NCI-H526 treated with DMSO at 0.1 percent for 48 hours (cell line): Measurements from ENCODE around the gene ADAM21.
"Not testable (repeated sequence)": the region's sequence is repeated elsewhere in the genome, so short reads cannot be mapped to it uniquely, and the experiment has no call there.

Source experiments
- DNase-seq: peaks from one replicate; lab custom pipeline; 2025; lab: John Stamatoyannopoulos, UW

Gene ADAM21

DNA sequence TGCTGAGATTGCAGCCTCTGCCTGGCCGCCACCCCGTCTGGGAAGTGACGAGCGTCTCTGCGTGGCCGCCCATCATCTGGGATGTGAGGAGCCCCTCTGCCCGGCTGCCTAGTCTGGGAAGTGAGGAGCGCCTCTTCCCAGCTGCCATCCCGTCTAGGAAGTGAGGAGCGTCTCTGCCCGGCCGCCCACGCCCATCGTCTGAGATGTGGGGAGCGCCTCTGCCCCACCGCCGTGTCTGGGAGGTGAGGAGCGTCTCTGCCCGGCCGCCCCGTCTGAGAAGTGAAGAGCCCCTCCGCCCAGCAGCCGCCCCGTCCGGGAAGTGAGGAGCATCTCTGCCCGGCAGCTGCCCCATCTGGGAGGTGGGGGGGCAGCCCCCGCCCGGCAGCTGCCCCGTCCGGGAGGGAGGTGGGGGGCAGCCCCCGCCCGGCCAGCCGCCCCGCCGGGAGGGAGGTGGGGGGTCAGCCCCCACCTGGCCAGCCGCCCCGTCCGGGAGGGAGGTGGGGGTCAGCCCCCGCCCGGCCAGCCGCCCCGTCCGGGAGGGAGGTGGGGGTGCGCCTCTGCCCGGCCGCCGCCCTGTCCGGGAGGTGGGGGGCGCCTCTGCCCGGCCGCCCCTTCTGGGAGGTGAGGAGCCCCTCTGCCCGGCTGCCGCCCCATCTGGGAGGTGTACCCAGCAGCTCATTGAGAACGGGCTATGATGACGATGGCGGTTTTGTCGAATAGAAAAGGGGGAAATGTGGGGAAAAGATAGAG, 25.6 kb downstream of the ADAM21 start:
- DNase-seq, result not testable (repeated sequence)

DNA sequence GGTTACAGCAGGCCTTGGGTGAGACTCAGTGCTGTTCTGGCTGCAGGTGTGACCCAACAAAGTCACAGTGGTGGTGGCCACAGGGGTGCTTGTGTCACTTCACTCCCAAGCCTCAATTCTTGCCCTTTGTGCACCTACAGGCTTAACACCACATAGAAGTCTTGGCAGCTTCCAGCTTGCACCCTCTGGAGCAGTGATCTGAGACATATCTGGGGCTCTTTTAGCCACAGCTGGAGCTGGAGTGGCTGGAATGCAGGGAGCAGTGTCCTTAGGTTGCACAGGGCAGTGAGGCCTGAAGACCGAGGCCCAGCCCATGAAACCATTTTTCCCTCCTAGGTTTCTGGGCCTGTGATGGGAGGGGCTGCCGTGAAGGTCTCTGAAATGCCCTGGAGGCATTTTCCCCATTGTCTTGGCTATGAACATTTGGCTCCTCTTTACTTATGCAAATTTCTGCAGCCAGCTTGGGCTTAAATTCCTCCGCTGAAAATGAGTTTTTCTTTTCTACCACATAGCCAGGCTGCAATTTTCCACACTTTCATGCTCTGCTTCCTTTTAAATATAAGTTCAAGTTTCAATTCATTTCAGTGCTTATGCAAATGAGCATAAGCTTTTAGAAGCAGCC, 37.7 kb downstream of the ADAM21 start:
- no peak for DNase-seq

GRCh38 chr14:70498191-70498590, 46.2 kb downstream of the ADAM21 start:
- DNase-seq, result no peak
